Heart right ventricle (tissue), 16 donors: ENCODE data around the gene SORL1. TPM values are rescaled to one million over a fixed set of nuclear protein-coding genes. Genes with fewer than 3 reads are reported as not detected.

Experiments used
- ATAC-seq, 8 donors: fragments of 200-7000 bp; cut with Tn5 transposase; one replicate each; pipeline ENCODE4 v1.9.1; 2020; ENCODE audit warnings: mild to moderate bottlenecking in 8 of 8, moderate library complexity in 8 of 8, moderate number of reproducible peaks in 1 of 8
- DNase-seq, 2 donors: peaks; one replicate each; pipeline ENCODE4 v3.0.0-alpha.2; 2020
- H3K27ac ChIP-seq, 10 donors: fragments of 200-600 bp; sonication (generic) in 2 of 10; one replicate each; pipeline versions ENCODE4 v1.5.0 to v1.8.0; 2020 to 2022; ENCODE audit warnings: mild to moderate bottlenecking in 3 of 10
- H3K27me3 ChIP-seq, 7 donors: fragments of 200-600 bp; one replicate each; pipeline ENCODE4 v1.8.0; 2021 to 2022; ENCODE audit warnings: mild to moderate bottlenecking in 2 of 7
- H3K36me3 ChIP-seq, 9 donors: fragments of 200-600 bp; sonication (generic) in 1 of 9; one replicate each; pipeline versions ENCODE4 v1.5.0 to v1.8.0; 2020 to 2022; ENCODE audit warnings: mild to moderate bottlenecking in 2 of 9
- H3K4me1 ChIP-seq, 9 donors: fragments of 200-600 bp; sonication (generic) in 1 of 9; one replicate each; pipeline versions ENCODE4 v1.5.0 to v1.8.0; 2020 to 2022; ENCODE audit warnings: mild to moderate bottlenecking in 4 of 9
- H3K4me3 ChIP-seq, 10 donors: fragments of 200-600 bp; sonication (generic) in 2 of 10; one replicate each; pipeline versions ENCODE4 v1.5.0 to v1.8.0; 2020 to 2022; ENCODE audit warnings: mild to moderate bottlenecking in 7 of 10, moderate library complexity in 2 of 10
- H3K9me3 ChIP-seq, 11 donors: fragments of 200-600 bp in 10 of 11; sonication (generic) in 2 of 11; one replicate each; pipeline versions ENCODE4 v1.5.0 to v1.8.0; 2013 to 2022; ENCODE audit warnings: mild to moderate bottlenecking in 2 of 11, control low read depth in 1 of 11, moderate library complexity in 1 of 11
- WGBS, 2 donors: extraction: QIAGEN DNeasy Blood & Tissue Kit; methylation state at CpG; one replicate each; pipeline ENCODE4 v1.1.7; 2013; ENCODE audit warnings: inconsistent platforms in 1 of 2; 5-methylcytosine and 5-hydroxymethylcytosine counted together
- intact Hi-C, 10 donors: fragments of 100-400 bp; cut with DNase I; formaldehyde crosslinking; loops; one replicate each; pipeline versions ENCODE4 v1.11.1 to v1.14.2; 2022
- polyA plus RNA-seq, 2 donors: library from polyadenylated mRNA; stranded (reverse); fragments of 200-250 nt; gene quantifications; one replicate each; pipeline ENCODE4 v1.2.3, GENCODE V29; 2013
- total RNA-seq, 10 donors: library from RNA; stranded (reverse); fragmentation: NEBNext Ultra II Directional in 3 of 10; extraction: Animal tissue kit (Norgen Biotek cat#: 25700) in 3 of 10; gene quantifications; one replicate each; pipeline versions ENCODE4 v1.2.1 to v1.2.4, GENCODE V29; 2021 to 2023
- TF ChIP-seq, protein P1 (sequence below), 9 donors: fragments of 200-600 bp; sonication (generic) in 2 of 9; IDR thresholded peaks; one replicate each; pipeline versions ENCODE4 v1.5.0 to v1.8.0; 2021 to 2022; ENCODE audit warnings: antibody characterized with exemption in 9 of 9, mild to moderate bottlenecking in 5 of 9, moderate library complexity in 1 of 9
- donor health status: Arrhythmogenic right ventricular cardiomyopathy.
- donor health status: ischemic (EF 13 %, LVEDD 7.1; RV severe dilation, severe dysfunction).
- donor health status: healthy with polysubstance abuse.
- donor health status: DM: no; HTN: yes; CAD: no.
- donor health status: DM: no; HTN: no; CAD: no.
- donor health status: ischemic (EF 25% LVEDD 6.9; RV normal size, moderate dysfunction).
- donor health status: ischemic (EF 25% LVEDD 5.7; RV mildly dilated, moderate dysfunction).
- donor health status: healthy.
- donor health status: DM: yes; HTN: yes; CAD: no.
- donor health status: Ischemic cardiomyopathy.
- donor health status: ischemic (EF 35%, LVEDD 5.7; RV mildly dilated, moderate dysfunction).
- donor health status: nonischemic (EF 11% LVEDD 7.7; RV severe dilation, severe dysfunction).
- donor health status: DM: yes; HTN: yes; CAD: no.
- donor health status: PGD.
- donor health status: ischemic (EF 29% LVEDD 5.4; RV normal size, mild dysfunction).
- donor health status: nonischemic (EF 23%, LVEDD 6.1; RV moderate dilation, normal function).

The SORL1 gene
- total and polyA plus RNA-seq, 12 donors = 0.26 to 15.1 (median 8.7) TPM

GRCh38 chr11:121482231-121483129, 30.4 kb downstream of the SORL1 start:
- ATAC-seq = peak in 1 of 8 donors; percentile 42
- Histone ChIP-seq H3K4me3 (no peak overlapping the region), H3K27me3 (peaks cover 0 to 2% (median 0%) of the 10 kb centered on the region in 7 donors), H3K4me1 (peaks cover 0 to 33% (median 0%) of the 10 kb centered on the region in 9 donors), H3K36me3 (peaks cover 0 to 24% (median 0%) of the 10 kb centered on the region in 9 donors), H3K27ac (peak overlapping the region in 1 of 10 donors; percentile 78), H3K9me3 (no peaks in the 10 kb centered on the region)
- WGBS, 2 donors = 71 to 75% methylated on average over 9 of the region's 9 CpGs
- intact Hi-C loops = no loop called here
- no peak for DNase-seq
- TF ChIP-seq, protein P1, sequence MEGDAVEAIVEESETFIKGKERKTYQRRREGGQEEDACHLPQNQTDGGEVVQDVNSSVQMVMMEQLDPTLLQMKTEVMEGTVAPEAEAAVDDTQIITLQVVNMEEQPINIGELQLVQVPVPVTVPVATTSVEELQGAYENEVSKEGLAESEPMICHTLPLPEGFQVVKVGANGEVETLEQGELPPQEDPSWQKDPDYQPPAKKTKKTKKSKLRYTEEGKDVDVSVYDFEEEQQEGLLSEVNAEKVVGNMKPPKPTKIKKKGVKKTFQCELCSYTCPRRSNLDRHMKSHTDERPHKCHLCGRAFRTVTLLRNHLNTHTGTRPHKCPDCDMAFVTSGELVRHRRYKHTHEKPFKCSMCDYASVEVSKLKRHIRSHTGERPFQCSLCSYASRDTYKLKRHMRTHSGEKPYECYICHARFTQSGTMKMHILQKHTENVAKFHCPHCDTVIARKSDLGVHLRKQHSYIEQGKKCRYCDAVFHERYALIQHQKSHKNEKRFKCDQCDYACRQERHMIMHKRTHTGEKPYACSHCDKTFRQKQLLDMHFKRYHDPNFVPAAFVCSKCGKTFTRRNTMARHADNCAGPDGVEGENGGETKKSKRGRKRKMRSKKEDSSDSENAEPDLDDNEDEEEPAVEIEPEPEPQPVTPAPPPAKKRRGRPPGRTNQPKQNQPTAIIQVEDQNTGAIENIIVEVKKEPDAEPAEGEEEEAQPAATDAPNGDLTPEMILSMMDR (IDR thresholded peaks at IDR 0.05) = no peak

DNA sequence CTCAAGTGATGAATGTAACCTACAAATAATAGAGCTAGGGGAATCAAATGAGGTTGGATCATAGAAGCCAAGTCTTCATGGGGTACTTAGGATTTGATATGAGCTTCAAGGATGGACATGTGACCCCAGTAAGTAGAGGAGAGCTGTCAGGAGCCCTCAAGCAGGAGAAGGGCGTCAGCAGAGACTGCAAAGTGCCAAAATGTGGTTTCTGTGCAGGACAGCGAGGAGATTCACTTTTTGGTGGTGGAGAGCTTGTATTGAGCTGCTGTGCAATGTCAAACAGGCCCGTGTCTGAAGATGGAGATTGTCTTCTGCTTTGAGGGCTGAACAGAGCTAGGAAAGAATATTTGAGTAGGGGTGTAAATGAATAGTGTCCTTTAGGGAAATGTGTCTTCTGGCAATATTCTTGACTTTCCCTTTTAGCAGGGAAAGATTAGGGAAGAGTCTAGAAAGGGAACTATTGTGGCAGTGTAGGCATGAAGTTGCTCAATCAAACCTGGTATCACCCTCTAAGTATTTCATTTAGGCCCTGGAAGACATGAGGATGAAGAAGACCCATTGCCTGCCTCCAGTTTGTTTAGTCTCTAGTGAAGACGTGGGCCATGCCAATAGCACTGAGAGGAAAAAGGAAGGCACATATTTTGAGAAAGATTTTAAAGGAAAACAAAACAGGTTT, 31.8 kb downstream of the SORL1 start:
- ATAC-seq (no peak), DNase-seq (no peak)
- Histone ChIP-seq H3K36me3 (peaks cover 0 to 28% (median 0%) of the 10 kb centered on the region in 9 donors), H3K4me3 (no peak overlapping the region), H3K4me1 (peaks cover 0 to 31% (median 0%) of the 10 kb centered on the region in 9 donors), H3K27me3 (peaks cover 0 to 2% (median 0%) of the 10 kb centered on the region in 7 donors), H3K9me3 (no peaks in the 10 kb centered on the region), H3K27ac (peak overlapping the region in 1 of 10 donors; percentile 78)
- TF ChIP-seq, protein P1 (IDR thresholded peaks at IDR 0.05) = no peak
- intact Hi-C loops = no loop called here
- 79 to 84% methylated on average over 4 of the region's 4 CpGs for WGBS, 2 donors

GRCh38 chr11:121485216-121485615, 33.1 kb downstream of the SORL1 start:
- Histone ChIP-seq H3K27ac (no peak overlapping the region), H3K4me1 (peaks cover 0 to 29% (median 0%) of the 10 kb centered on the region in 9 donors), H3K4me3 (no peak overlapping the region), H3K36me3 (peaks cover 0 to 38% (median 0%) of the 10 kb centered on the region in 9 donors), H3K27me3 (peaks cover 0 to 2% (median 0%) of the 10 kb centered on the region in 7 donors), H3K9me3 (no peaks in the 10 kb centered on the region)
- TF ChIP-seq, protein P1 (IDR thresholded peaks at IDR 0.05) = no peak
- no peak for ATAC-seq
- intact Hi-C loops = no loop called here
- no peak for DNase-seq
- WGBS, 2 donors = 85 to 89% methylated on average over 7 of the region's 7 CpGs

- peaks cover 0 to 29% (median 0%) of the 10 kb centered on the region in 9 donors for H3K4me1 ChIP-seq
- H3K9me3 ChIP-seq = no peaks in the 10 kb centered on the region
- H3K27me3 ChIP-seq = no peaks in the 10 kb centered on the region
- TF ChIP-seq, protein P1 (IDR thresholded peaks at IDR 0.05) = no peak
- peaks cover 0 to 45% (median 0%) of the 10 kb centered on the region in 9 donors for H3K36me3 ChIP-seq
- DNase-seq = no peak
- H3K27ac ChIP-seq = no peak overlapping the region
- no peak for ATAC-seq
- WGBS, 2 donors = 88 to 92% methylated on average over 5 of the region's 5 CpGs
- intact Hi-C loops = no loop called here
- H3K4me3 ChIP-seq = no peak overlapping the region
These were observed 33.9 kb downstream of the SORL1 start for GRCh38 chr11:121486054-121486453.
